Upper lobe of left lung (tissue), 4 donors: Measurements from ENCODE around the gene BHMT2.

Experiments used
- POLR2AphosphoS5 ChIP-seq, 2 donors: sonication (generic); formaldehyde crosslinking; IDR thresholded peaks; one replicate each; pipeline ENCODE4 v1.5.1; 2017; ENCODE audit warnings: antibody characterized with exemption in 2 of 2
- TF ChIP-seq, protein P1 (sequence below), 6 experiments: fragments of 450-650 bp in 4 of 6; fragments of 200-600 bp in 2 of 6; sonication (generic) in 2 of 6; IDR thresholded peaks; one replicate each; pipeline ENCODE4 v1.5.1; 2016 to 2019; ENCODE audit warnings: antibody characterized with exemption in 6 of 6

GRCh38 chr5:79111387-79111959 is 41.9 kb downstream of the BHMT2 start, which contains the start of gene BHMT:
- TF ChIP-seq, protein P1, sequence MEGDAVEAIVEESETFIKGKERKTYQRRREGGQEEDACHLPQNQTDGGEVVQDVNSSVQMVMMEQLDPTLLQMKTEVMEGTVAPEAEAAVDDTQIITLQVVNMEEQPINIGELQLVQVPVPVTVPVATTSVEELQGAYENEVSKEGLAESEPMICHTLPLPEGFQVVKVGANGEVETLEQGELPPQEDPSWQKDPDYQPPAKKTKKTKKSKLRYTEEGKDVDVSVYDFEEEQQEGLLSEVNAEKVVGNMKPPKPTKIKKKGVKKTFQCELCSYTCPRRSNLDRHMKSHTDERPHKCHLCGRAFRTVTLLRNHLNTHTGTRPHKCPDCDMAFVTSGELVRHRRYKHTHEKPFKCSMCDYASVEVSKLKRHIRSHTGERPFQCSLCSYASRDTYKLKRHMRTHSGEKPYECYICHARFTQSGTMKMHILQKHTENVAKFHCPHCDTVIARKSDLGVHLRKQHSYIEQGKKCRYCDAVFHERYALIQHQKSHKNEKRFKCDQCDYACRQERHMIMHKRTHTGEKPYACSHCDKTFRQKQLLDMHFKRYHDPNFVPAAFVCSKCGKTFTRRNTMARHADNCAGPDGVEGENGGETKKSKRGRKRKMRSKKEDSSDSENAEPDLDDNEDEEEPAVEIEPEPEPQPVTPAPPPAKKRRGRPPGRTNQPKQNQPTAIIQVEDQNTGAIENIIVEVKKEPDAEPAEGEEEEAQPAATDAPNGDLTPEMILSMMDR (IDR thresholded peaks at IDR 0.05) = no peak
- TF ChIP-seq POLR2AphosphoS5 (IDR thresholded peaks at IDR 0.05) = no peak
